HepG2 (cell line): ENCODE measurements around the gene SRSF6. TPM values are rescaled to one million over a fixed set of nuclear protein-coding genes. Genes with fewer than 3 reads are reported as not detected.

Experiments used
- ATAC-seq: fragments of 200-7000 bp; cut with Tn5 transposase; 3 replicates; pipeline ENCODE4 v1.9.1; 2020; ENCODE audit warnings: mild to moderate bottlenecking, moderate library complexity
- BruUV-seq: library from RNA; stranded (reverse); fragments of 400-500 nt; replicated peaks from 2 replicates; lab custom pipeline; 2021; lab: Mats Ljungman, UMichigan
- CTCF ChIA-PET: fragments of 300-600 bp; formaldehyde crosslinking; extraction: SDS; loops from one replicate; lab custom pipeline; 2021; ENCODE audit warnings: low total read pairs, inconsistent platforms, low intra/inter-chr PET ratio; lab: Yijun Ruan, JAX
- POLR2A ChIA-PET: fragments of 350-600 bp; sonication (Branson Sonifier 250); formaldehyde crosslinking; loops from one replicate; lab custom pipeline; 2020; ENCODE audit warnings: antibody characterized with exemption, inconsistent platforms; lab: Yijun Ruan, JAX
- DNase-seq: peaks from one replicate; pipeline ENCODE4 v3.0.0-alpha.2; 2015; ENCODE audit warnings: low spot score
- FAIRE-seq: peaks from 3 replicates; lab custom pipeline; 2011; peaks lifted over from hg19 to GRCh38; lab: Jason Lieb, UNC
- H2AFZ ChIP-seq: one replicate; pipeline ENCODE4 v1.6.1; 2011; ENCODE audit warnings: low read length, inconsistent platforms
- H3K27ac ChIP-seq: fragments of 300-600 bp; 3 replicates; pipeline ENCODE4 v1.8.0; 2011; ENCODE audit warnings: mixed run types, mild to moderate bottlenecking, mixed read lengths, low read length, inconsistent platforms; ENCODE audit not compliant: insufficient read depth; ENCODE audit errors: extremely low read length
- H3K27me3 ChIP-seq, 2 experiments: fragments of 200-600 bp in 1 of 2; 2 replicates in 1 of 2; 3 replicates in 1 of 2; pipeline versions ENCODE4 v1.6.0 to v1.8.0; 2011; ENCODE audit warnings: low read length in 2 of 2, mild to moderate bottlenecking in 2 of 2, moderate library complexity in 2 of 2, inconsistent platforms in 1 of 2; ENCODE audit not compliant: insufficient read depth in 2 of 2, control insufficient read depth in 1 of 2
- H3K36me3 ChIP-seq, 2 experiments: fragments of 200-600 bp in 1 of 2; replicated peaks in 1 of 2; 2 replicates in 1 of 2; 3 replicates in 1 of 2; pipeline versions ENCODE4 v1.5.1 to v1.8.0; 2011; ENCODE audit warnings: low read length in 2 of 2, inconsistent platforms in 1 of 2; ENCODE audit not compliant: insufficient read depth in 2 of 2, control insufficient read depth in 1 of 2
- H3K4me1 ChIP-seq: 2 replicates; pipeline ENCODE4 v1.5.1; 2012; ENCODE audit warnings: low read length, inconsistent platforms; ENCODE audit not compliant: insufficient read depth
- H3K4me2 ChIP-seq: 2 replicates; pipeline ENCODE4 v1.6.0; 2011; ENCODE audit warnings: low read depth, low read length, inconsistent platforms
- H3K4me3 ChIP-seq, 3 experiments: fragments of 200-600 bp in 1 of 3; sonication (generic), shearing (Covaris generic) in 1 of 3; replicated peaks in 1 of 3; 2 replicates each; pipeline ENCODE4 v1.5.1; 2011 to 2016; ENCODE audit warnings: low read length in 3 of 3, inconsistent platforms in 2 of 3, low read depth in 2 of 3, mild to moderate bottlenecking in 2 of 3, control low read depth in 1 of 3, mixed read lengths in 1 of 3; ENCODE audit not compliant: insufficient read depth in 1 of 3
- H3K79me2 ChIP-seq: one replicate; pipeline ENCODE4 v1.6.1; 2011; ENCODE audit warnings: low read length, inconsistent platforms; ENCODE audit not compliant: insufficient read depth
- H3K9ac ChIP-seq: 2 replicates; pipeline ENCODE4 v1.6.0; 2011; ENCODE audit warnings: mild to moderate bottlenecking, low read depth, low read length, inconsistent platforms; ENCODE audit not compliant: insufficient read depth
- H3K9me3 ChIP-seq: 2 replicates; pipeline ENCODE4 v1.5.1; 2012; ENCODE audit warnings: mild to moderate bottlenecking, low read length
- H4K20me1 ChIP-seq: 2 replicates; pipeline ENCODE4 v1.6.0; 2011; ENCODE audit warnings: inconsistent platforms, mild to moderate bottlenecking, low read length, moderate library complexity; ENCODE audit not compliant: insufficient read depth
- CEBPB ChIP-seq: IDR thresholded peaks from 2 replicates; pipeline ENCODE4 v1.6.1; 2011; ENCODE audit warnings: low read depth, low read length, improper control_type of control experiment, borderline replicate concordance
- CHD2 ChIP-seq: IDR thresholded peaks from 2 replicates; pipeline ENCODE4 v1.6.1; 2011; ENCODE audit warnings: low read depth, low read length, improper control_type of control experiment
- DBP ChIP-seq: sonication (generic); formaldehyde crosslinking; IDR thresholded peaks from 2 replicates; pipeline ENCODE4 v1.4.0; 2020; ENCODE audit warnings: missing genetic modification reagents; ENCODE audit errors: not compliant biosample characterization
- FOXK1 ChIP-seq: sonication (generic); formaldehyde crosslinking; IDR thresholded peaks from 2 replicates; pipeline ENCODE4 v1.4.0; 2020; ENCODE audit warnings: low read depth, missing genetic modification reagents, borderline replicate concordance
- JDP2 ChIP-seq: sonication (generic); formaldehyde crosslinking; IDR thresholded peaks from 2 replicates; pipeline ENCODE4 v1.8.1; 2022; ENCODE audit warnings: missing genetic modification reagents, borderline replicate concordance
- JUND ChIP-seq: sonication (generic); formaldehyde crosslinking; IDR thresholded peaks from 2 replicates; pipeline ENCODE4 v1.8.0; 2022; ENCODE audit warnings: mild to moderate bottlenecking, missing genetic modification reagents
- KDM4B ChIP-seq: sonication (generic); formaldehyde crosslinking; IDR thresholded peaks from 2 replicates; pipeline ENCODE4 v1.4.0; 2020; ENCODE audit warnings: missing genetic modification reagents
- NCOA2 ChIP-seq: sonication (generic); formaldehyde crosslinking; IDR thresholded peaks from 2 replicates; pipeline ENCODE4 v1.8.0; 2022; ENCODE audit warnings: inconsistent platforms
- PHF20 ChIP-seq: sonication (generic); formaldehyde crosslinking; IDR thresholded peaks from 2 replicates; pipeline ENCODE4 v1.5.0; 2020; ENCODE audit warnings: mild to moderate bottlenecking, missing genetic modification reagents
- SATB2 ChIP-seq: sonication (generic); formaldehyde crosslinking; IDR thresholded peaks from 2 replicates; pipeline ENCODE4 v1.5.0; 2020; ENCODE audit warnings: missing genetic modification reagents
- U2AF2 ChIP-seq: fragments of 200-400 bp; formaldehyde crosslinking; IDR thresholded peaks from 2 replicates; pipeline ENCODE4 v1.6.1; 2017; ENCODE audit warnings: low read depth, mild to moderate bottlenecking, low read length
- ZBTB42 ChIP-seq: sonication (generic); formaldehyde crosslinking; IDR thresholded peaks from 2 replicates; pipeline ENCODE4 v1.5.0; 2020; ENCODE audit warnings: mild to moderate bottlenecking, missing genetic modification reagents
- ZBTB43 ChIP-seq: sonication (generic); formaldehyde crosslinking; conservative IDR thresholded peaks from 2 replicates; pipeline ENCODE4 v1.4.0; 2020; ENCODE audit warnings: missing genetic modification reagents
- ZNF614 ChIP-seq: IDR thresholded peaks from 2 replicates; pipeline ENCODE4 v1.6.1; 2018; ENCODE audit warnings: missing biosample characterization, missing genetic modification reagents, inconsistent platforms, borderline replicate concordance
- ZNF777 ChIP-seq: sonication (generic); formaldehyde crosslinking; IDR thresholded peaks from 2 replicates; pipeline ENCODE4 v1.4.0; 2020; ENCODE audit warnings: missing genetic modification reagents
- WGBS: methylation state at CpG from one replicate; pipeline ENCODE4 v1.1.6; 2017; ENCODE audit warnings: low lambda C conversion rate; 5-methylcytosine and 5-hydroxymethylcytosine counted together
- in situ Hi-C: cut with HindIII; loops from 2 replicates; pipeline ENCODE4 v1.10.0; 2017; ENCODE audit warnings: low pct_unique_long_range_greater_than_20kb; ENCODE audit not compliant: extremely low pct_ligation_motif_present
- intact Hi-C: fragments of 100-400 bp; cut with micrococcal nuclease; formaldehyde crosslinking; loops from one replicate; pipeline ENCODE4 v1.10.0; 2022; ENCODE audit not compliant: unreplicated experiment
- polyA plus RNA-seq, 8 experiments: library from polyadenylated mRNA; depleted of rRNA in 3 of 8; stranded (reverse) in 7 of 8; unstranded in 1 of 8; fragments of >200 nt; fragmentation: Illumina TruSeq in 4 of 8; extraction: Trizol in 4 of 8; gene quantifications; 2 replicates each; pipeline versions ENCODE4 v1.2.1 to v1.2.3, GENCODE V29; 2011 to 2016; ENCODE audit warnings: low read depth in 4 of 8, missing spikeins in 1 of 8, mixed read lengths in 1 of 8; ENCODE audit not compliant: insufficient read depth in 1 of 8
- total RNA-seq, 5 experiments: library from RNA; depleted of rRNA; stranded (reverse); fragments of >200 nt; fragmentation: Illumina TruSeq; extraction: Trizol; gene quantifications; 2 replicates each; pipeline ENCODE4 v1.2.3, GENCODE V29; 2016; ENCODE audit warnings: low read depth in 1 of 5

SRSF6 gene
- total and polyA plus RNA-seq, 2 of the 13 experiments (the other 11 are each of a cell fraction or from before 2014, with no cell fraction given): 156 to 194 TPM

GRCh38 chr20:43477193-43477592 lies 19.5 kb downstream of the SRSF6 start:
- no peak for FAIRE-seq
- CTCF ChIA-PET: no interaction called here

More at GRCh38 chr20:43477193-43477592, 19.5 kb downstream of the SRSF6 start:
- no peaks in the 10 kb centered on the region; a peak in 1 of 5 replicates for H3K27me3 ChIP-seq
- TF ChIP-seq SATB2 (CRISPR knock-in tag) (no peak), KDM4B (CRISPR knock-in tag) (no peak), ZBTB43 (CRISPR knock-in tag) (no peak), PHF20 (CRISPR knock-in tag) (no peak), ZNF614 (CRISPR knock-in tag) (no peak), NCOA2 (CRISPR knock-in tag) (no peak), CEBPB (no peak), U2AF2 (no peak), FOXK1 (CRISPR knock-in tag) (no peak), JDP2 (CRISPR knock-in tag) (no peak), DBP (CRISPR knock-in tag) (no peak), ZNF777 (CRISPR knock-in tag) (no peak), CHD2 (no peak), JUND (CRISPR knock-in tag) (no peak), ZBTB42 (CRISPR knock-in tag) (no peak)
- no peak overlapping the region for H3K9ac ChIP-seq
- H3K4me3 ChIP-seq: no peak overlapping the region
- intact Hi-C loops (no loop called here), in situ Hi-C loops (no loop called here)
- 26% methylated on average over 3 of the region's 3 CpGs for WGBS
- no peaks in the 10 kb centered on the region for H4K20me1 ChIP-seq
- no TSS peak for BruUV-seq
- no peaks in the 10 kb centered on the region for H3K79me2 ChIP-seq
- no peaks in the 10 kb centered on the region for H3K4me1 ChIP-seq
- H3K27ac ChIP-seq: no peak overlapping the region
- no peaks in the 10 kb centered on the region for H3K36me3 ChIP-seq
- ATAC-seq (no peak), DNase-seq (no peak)
- no peak overlapping the region for H2AFZ ChIP-seq
- H3K4me2 ChIP-seq: no peak overlapping the region
- no peaks in the 10 kb centered on the region for H3K9me3 ChIP-seq
- POLR2A ChIA-PET: interaction anchor here (1.1 to 3.3 kb wide), 2 partner anchors 11 to 20 kb away, joined by 5 to 14 read pairs; partner anchors contain the start of gene SRSF6
